ENCODE measurements around the gene CLASP1.
"Not testable (repeated sequence)": the region's sequence is repeated elsewhere in the genome, so short reads cannot be mapped to it uniquely, and the experiment has no call there.

Gene CLASP1

DNA sequence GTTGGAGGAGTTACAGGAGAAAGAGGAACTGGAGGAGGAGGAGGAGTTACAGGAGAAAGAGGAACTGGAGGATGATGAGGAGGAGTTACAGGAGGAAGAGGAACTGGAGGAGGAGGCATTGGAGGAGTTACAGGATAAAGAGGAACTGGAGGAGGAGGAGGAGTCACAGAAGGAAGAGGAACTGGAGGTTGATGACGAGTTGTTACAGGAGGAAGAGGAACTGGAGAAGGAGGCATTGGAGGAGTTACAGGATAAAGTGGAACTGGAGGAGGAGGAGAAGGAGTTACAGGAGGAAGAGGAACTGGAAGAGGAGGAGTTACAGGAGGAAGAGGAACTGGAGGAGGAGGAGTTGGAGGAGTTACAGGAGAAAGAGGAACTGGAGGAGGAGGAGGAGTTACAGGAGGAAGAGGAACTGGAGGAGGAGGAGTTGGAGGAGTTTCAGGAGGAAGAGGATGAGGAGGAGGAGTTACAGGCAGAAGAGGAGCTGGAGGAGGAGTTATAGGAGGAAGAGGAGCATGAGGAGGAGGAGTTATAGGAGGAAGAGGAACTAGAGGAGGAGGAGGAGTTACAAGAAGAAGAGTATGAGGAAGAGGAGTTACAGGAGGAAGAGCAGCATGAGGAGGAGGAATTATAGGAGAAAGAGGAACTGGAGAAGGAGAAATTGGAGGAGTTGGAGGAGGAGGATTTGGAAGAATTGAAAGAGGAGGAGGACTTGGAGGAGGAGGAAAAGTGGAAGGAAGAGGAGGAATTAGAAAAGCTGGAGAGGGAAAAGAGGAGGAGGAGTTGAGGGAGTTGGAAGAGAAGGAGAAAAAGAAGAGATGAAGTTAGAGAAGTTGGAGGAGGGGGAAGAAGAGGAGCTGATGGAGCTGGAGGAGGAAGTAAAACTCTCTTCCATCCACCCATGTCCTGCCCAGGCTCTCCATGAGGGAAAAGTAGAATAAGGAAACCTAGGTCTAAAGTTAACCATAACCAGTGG lies 37.2 kb downstream of the CLASP1 start:
- Mint-ChIP-seq H3K27ac (no peak overlapping the region), H3K27me3 (ENCODE audit: low read depth) (no peaks in the 10 kb centered on the region), H3K9me3 (peaks cover 2% of the 10 kb centered on the region), H3K4me1 (peaks cover 13% of the 10 kb centered on the region), H3K4me3 (no peak overlapping the region), H3K36me3 (ENCODE audit: low read depth) (peaks cover 31% of the 10 kb centered on the region)
- TF ChIP-seq, protein P1, sequence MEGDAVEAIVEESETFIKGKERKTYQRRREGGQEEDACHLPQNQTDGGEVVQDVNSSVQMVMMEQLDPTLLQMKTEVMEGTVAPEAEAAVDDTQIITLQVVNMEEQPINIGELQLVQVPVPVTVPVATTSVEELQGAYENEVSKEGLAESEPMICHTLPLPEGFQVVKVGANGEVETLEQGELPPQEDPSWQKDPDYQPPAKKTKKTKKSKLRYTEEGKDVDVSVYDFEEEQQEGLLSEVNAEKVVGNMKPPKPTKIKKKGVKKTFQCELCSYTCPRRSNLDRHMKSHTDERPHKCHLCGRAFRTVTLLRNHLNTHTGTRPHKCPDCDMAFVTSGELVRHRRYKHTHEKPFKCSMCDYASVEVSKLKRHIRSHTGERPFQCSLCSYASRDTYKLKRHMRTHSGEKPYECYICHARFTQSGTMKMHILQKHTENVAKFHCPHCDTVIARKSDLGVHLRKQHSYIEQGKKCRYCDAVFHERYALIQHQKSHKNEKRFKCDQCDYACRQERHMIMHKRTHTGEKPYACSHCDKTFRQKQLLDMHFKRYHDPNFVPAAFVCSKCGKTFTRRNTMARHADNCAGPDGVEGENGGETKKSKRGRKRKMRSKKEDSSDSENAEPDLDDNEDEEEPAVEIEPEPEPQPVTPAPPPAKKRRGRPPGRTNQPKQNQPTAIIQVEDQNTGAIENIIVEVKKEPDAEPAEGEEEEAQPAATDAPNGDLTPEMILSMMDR (IDR thresholded peaks at IDR 0.05; ENCODE audit: unreplicated experiment in 3 of 3) = no peak

DNA sequence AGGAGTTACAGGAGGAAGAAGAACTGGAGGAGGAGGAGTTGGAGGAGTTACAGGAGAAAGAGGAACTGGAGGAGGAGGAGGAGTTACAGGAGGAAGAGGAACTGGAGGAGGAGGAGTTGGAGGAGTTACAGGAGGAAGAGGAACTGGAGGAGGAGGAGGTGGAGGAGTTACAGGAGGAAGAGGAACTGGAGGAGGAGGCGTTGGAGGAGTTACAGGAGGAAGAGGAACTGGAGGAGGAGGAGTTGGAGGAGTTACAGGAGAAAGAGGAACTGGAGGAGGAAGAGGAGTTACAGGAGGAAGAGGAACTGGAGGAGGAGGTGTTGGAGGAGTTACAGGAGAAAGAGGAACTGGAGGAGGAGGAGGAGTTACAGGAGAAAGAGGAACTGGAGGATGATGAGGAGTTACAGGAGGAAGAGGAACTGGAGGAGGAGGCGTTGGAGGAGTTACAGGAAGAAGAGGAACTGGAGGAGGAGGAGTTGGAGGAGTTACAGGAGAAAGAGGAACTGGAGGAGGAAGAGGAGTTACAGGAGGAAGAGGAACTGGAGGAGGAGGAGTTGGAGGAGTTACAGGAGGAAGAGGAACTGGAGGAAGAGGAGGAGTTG lies 38.1 kb downstream of the CLASP1 start:
- not testable (repeated sequence) for H3K27ac Mint-ChIP-seq; H3K4me3 Mint-ChIP-seq; H3K27me3 Mint-ChIP-seq (ENCODE audit: low read depth); H3K9me3 Mint-ChIP-seq
- H3K36me3 Mint-ChIP-seq (ENCODE audit: low read depth) = peaks cover 31% of the 10 kb centered on the region
- H3K4me1 Mint-ChIP-seq = peaks cover 19% of the 10 kb centered on the region

- not testable (repeated sequence) for H3K27me3 Mint-ChIP-seq (ENCODE audit: low read depth); H3K4me3 Mint-ChIP-seq; H3K9me3 Mint-ChIP-seq; H3K27ac Mint-ChIP-seq
- Mint-ChIP-seq H3K4me1 (peaks cover 26% of the 10 kb centered on the region), H3K36me3 (ENCODE audit: low read depth) (peaks cover 38% of the 10 kb centered on the region)
Measured at GRCh38 chr2:121610487-121610874, 38.8 kb downstream of the CLASP1 start.

DNA sequence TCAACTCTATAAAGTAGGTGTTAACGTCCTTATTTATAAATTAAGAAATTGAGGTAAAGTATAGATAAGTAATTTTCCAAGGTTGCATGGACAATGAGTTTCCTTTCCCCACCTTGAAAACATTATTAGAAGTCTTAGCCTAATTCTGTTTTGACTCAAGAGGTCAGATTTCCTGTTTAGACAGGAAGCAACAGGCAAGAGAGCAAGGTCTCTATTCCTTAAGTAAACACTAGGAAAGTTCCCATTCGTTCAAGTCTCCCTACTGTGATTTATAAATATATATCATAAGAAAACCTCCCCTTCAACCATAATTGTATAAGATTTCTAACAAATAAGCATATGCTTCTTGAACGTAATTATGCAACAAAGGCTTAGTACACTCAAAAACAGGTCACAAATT lies 40.3 kb downstream of the CLASP1 start:
- Mint-ChIP-seq H3K4me3 (no peak overlapping the region), H3K9me3 (peaks cover 2% of the 10 kb centered on the region), H3K27me3 (ENCODE audit: low read depth) (no peaks in the 10 kb centered on the region), H3K36me3 (ENCODE audit: low read depth) (peaks cover 46% of the 10 kb centered on the region), H3K4me1 (peaks cover 26% of the 10 kb centered on the region), H3K27ac (no peak overlapping the region)
- TF ChIP-seq, protein P1 (IDR thresholded peaks at IDR 0.05; ENCODE audit: unreplicated experiment in 3 of 3) = no peak

GRCh38 chr2:121608367-121608766 lies 40.9 kb downstream of the CLASP1 start:
- Mint-ChIP-seq H3K4me1 (peaks cover 32% of the 10 kb centered on the region), H3K36me3 (ENCODE audit: low read depth) (peaks cover 46% of the 10 kb centered on the region), H3K27ac (peak overlapping the region in 1 of 3 experiments; percentile 57), H3K9me3 (peaks cover 2% of the 10 kb centered on the region), H3K4me3 (no peak overlapping the region), H3K27me3 (ENCODE audit: low read depth) (no peaks in the 10 kb centered on the region)
- TF ChIP-seq, protein P1 (IDR thresholded peaks at IDR 0.05; ENCODE audit: unreplicated experiment in 3 of 3) = no peak

DNA sequence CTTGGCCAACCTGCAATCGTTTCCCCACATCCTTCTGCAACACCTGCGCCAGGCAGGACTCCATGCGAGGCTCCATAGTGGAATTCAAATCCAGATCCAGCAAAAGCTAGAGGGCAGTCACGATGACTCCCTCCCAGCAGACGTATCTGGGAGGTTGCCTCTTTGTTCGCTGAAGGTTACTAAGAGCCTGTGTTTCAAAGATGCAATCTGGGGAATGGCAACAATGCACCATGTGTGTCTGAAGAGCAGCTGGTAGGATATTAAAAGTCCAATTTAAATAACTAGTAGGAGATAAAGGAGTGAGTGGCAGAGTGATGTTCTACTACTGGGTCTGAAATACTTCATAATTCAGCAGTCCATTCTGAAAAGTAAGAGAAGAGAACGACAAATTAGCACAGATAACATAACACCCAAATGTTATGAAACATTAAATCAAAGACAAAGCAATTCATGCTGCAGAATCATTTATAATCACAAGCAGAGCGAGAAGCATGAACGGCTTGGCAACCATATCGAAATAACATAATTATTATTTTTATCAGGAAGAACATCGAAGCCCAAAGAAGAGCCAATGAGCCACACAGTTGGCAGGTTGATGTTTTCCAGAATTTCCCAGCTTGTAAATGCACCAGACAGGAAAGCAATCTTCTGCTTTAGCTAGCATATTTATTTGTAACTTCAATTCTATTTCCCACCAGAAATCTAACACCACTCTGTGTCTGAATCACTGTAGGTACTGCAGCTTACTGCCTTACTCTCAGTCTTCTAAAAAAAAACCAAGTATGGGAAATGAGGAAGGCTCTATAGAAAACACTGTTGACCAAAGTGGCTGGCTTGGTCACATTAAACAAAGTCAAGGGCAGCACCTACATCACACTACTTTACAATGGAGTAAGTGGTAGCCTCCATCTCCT lies 43.2 kb downstream of the CLASP1 start:
- peak overlapping the region in 2 of 3 experiments; percentile 76 to 82 for H3K4me3 Mint-ChIP-seq
- TF ChIP-seq, protein P1 (IDR thresholded peaks at IDR 0.05; ENCODE audit: unreplicated experiment in 3 of 3) = no peak
- no peaks in the 10 kb centered on the region for H3K9me3 Mint-ChIP-seq
- H3K4me1 Mint-ChIP-seq = peaks cover 42% of the 10 kb centered on the region
- no peaks in the 10 kb centered on the region for H3K27me3 Mint-ChIP-seq (ENCODE audit: low read depth)
- H3K36me3 Mint-ChIP-seq (ENCODE audit: low read depth) = peaks cover 59% of the 10 kb centered on the region
- peak overlapping the region; percentile 27 to 70 (median 54) for H3K27ac Mint-ChIP-seq
